GM13977 (cell line): Measurements from ENCODE around the gene ECEL1.

ENCODE experiments used
- DNase-seq: peaks from one replicate; pipeline ENCODE4 v3.0.0; 2012; ENCODE audit warnings: low spot score
- CTCF ChIP-seq: IDR thresholded peaks from 2 replicates; pipeline ENCODE4 v1.5.1; 2012; ENCODE audit warnings: mild to moderate bottlenecking, control low read depth; ENCODE audit not compliant: insufficient read depth; ENCODE audit errors: extremely low read depth, missing control alignments
- in situ Hi-C: fragments of 300-500 bp; cut with MboI; formaldehyde crosslinking; loops from one replicate; pipeline ENCODE4 v1.12.0; 2022; ENCODE audit warnings: low sequenced_read_pairs, low pct_unique_long_range_greater_than_20kb, mixed read lengths, inconsistent platforms; ENCODE audit not compliant: unreplicated experiment

The ECEL1 gene

GRCh38 chr2:232515639-232516038, 28.0 kb upstream of the ECEL1 start:
- in situ Hi-C loops = no loop called here
- no peak for DNase-seq
- no peak for TF ChIP-seq CTCF

GRCh38 chr2:232513353-232513752, 25.7 kb upstream of the ECEL1 start:
- no peak for DNase-seq
- TF ChIP-seq CTCF = no peak
- in situ Hi-C loops = no loop called here

GRCh38 chr2:232512602-232513001, 25.0 kb upstream of the ECEL1 start:
- no peak for DNase-seq
- TF ChIP-seq CTCF = no peak
- in situ Hi-C loops = no loop called here

GRCh38 chr2:232511336-232511890, 23.8 kb upstream of the ECEL1 start:
- DNase-seq = no peak
- in situ Hi-C loops = no loop called here
- no peak for TF ChIP-seq CTCF

GRCh38 chr2:232508251-232508650, 20.6 kb upstream of the ECEL1 start:
- in situ Hi-C loops = no loop called here
- DNase-seq = no peak
- no peak for TF ChIP-seq CTCF

- no peak for DNase-seq
- in situ Hi-C loops = no loop called here
- no peak for TF ChIP-seq CTCF
Measured at GRCh38 chr2:232506709-232507108, 19.1 kb upstream of the ECEL1 start.

- TF ChIP-seq CTCF = no peak
- no peak for DNase-seq
- in situ Hi-C loops = no loop called here
Measured at GRCh38 chr2:232505856-232506255, 18.2 kb upstream of the ECEL1 start.
